Brain microvascular endothelial cell (primary cell): ENCODE data around the gene TOPORS.
"Not testable (repeated sequence)": the region's sequence is repeated elsewhere in the genome, so short reads cannot be mapped to it uniquely, and the experiment has no call there.

Source experiments
- DNase-seq: peaks from one replicate; pipeline ENCODE4 v3.0.0-alpha.2; 2020
- H3K27ac ChIP-seq: fragments of 250-450 bp; sonication (Bioruptor Pico); 2 replicates; pipeline ENCODE4 v1.5.1; 2020; ENCODE audit warnings: mild to moderate bottlenecking, moderate library complexity
- H3K27me3 ChIP-seq: fragments of 250-450 bp; sonication (Bioruptor Pico); replicated peaks from 2 replicates; pipeline ENCODE4 v1.5.1; 2020; ENCODE audit warnings: mild to moderate bottlenecking
- H3K36me3 ChIP-seq: fragments of 250-450 bp; sonication (Bioruptor Pico); replicated peaks from 2 replicates; pipeline ENCODE4 v1.5.1; 2020; ENCODE audit warnings: mild to moderate bottlenecking
- H3K4me3 ChIP-seq: 2 replicates; pipeline ENCODE4 v1.5.1; 2011; ENCODE audit warnings: low read depth, mild to moderate bottlenecking, control low read depth, low read length, moderate library complexity
- CTCF ChIP-seq: IDR thresholded peaks from 2 replicates; pipeline ENCODE4 v1.5.1; 2011; ENCODE audit warnings: low read depth, mild to moderate bottlenecking, moderate library complexity, low read length, control low read depth, inconsistent platforms; ENCODE audit errors: missing control alignments
- in situ Hi-C: cut with HindIII; loops from 2 replicates; pipeline ENCODE4 v1.10.0; 2017; ENCODE audit warnings: low sequenced_read_pairs, low pct_ligation_motif_present

TOPORS gene

GRCh38 chr9:32550150-32550561 is 2.2 kb downstream of the TOPORS start:
- Histone ChIP-seq H3K4me3 (peak overlapping the region; percentile 85), H3K27me3 (no peaks in the 10 kb centered on the region), H3K27ac (peak overlapping the region; percentile 90), H3K36me3 (no peaks in the 10 kb centered on the region)
- TF ChIP-seq CTCF, result peak; percentile 47
- peak; percentile 32 for DNase-seq
- in situ Hi-C loops, result loop anchor here (25.0 kb wide), 1 partner anchor 437 kb away; no protein-coding TSS in a partner anchor

GRCh38 chr9:32548213-32548612 is 4.2 kb downstream of the TOPORS start:
- in situ Hi-C loops, DNase-seq: not testable (repeated sequence)

GRCh38 chr9:32545884-32546283 is 6.5 kb downstream of the TOPORS start:
- DNase-seq, result no peak
- peaks cover 16% of the 10 kb centered on the region for H3K36me3 ChIP-seq
- H3K27me3 ChIP-seq, result no peaks in the 10 kb centered on the region
- in situ Hi-C loops, result no loop called here
- H3K4me3 ChIP-seq, result no peak overlapping the region
- H3K27ac ChIP-seq, result no peak overlapping the region
- no peak for TF ChIP-seq CTCF

More at GRCh38 chr9:32548213-32548612, 4.2 kb downstream of the TOPORS start:
- not testable (repeated sequence) for H3K36me3 ChIP-seq, H3K27me3 ChIP-seq, H3K4me3 ChIP-seq, H3K27ac ChIP-seq

- no peak for DNase-seq
- H3K27me3 ChIP-seq, result no peaks in the 10 kb centered on the region
- no peak overlapping the region for H3K27ac ChIP-seq
- H3K36me3 ChIP-seq, result peaks cover 19% of the 10 kb centered on the region
- in situ Hi-C loops, result no loop called here
- no peak for TF ChIP-seq CTCF
- H3K4me3 ChIP-seq, result no peak overlapping the region
Observed at GRCh38 chr9:32543047-32543446, 9.3 kb downstream of the TOPORS start.

GRCh38 chr9:32533816-32534215 is 18.6 kb downstream of the TOPORS start:
- Histone ChIP-seq H3K27me3 (no peaks in the 10 kb centered on the region), H3K4me3 (no peak overlapping the region), H3K27ac (no peak overlapping the region), H3K36me3 (peaks cover 2% of the 10 kb centered on the region)
- TF ChIP-seq CTCF, result no peak
- in situ Hi-C loops, result no loop called here
- DNase-seq, result no peak

- H3K36me3 ChIP-seq, result peaks cover 2% of the 10 kb centered on the region
- in situ Hi-C loops, result no loop called here
- no peak for DNase-seq
- TF ChIP-seq CTCF, result no peak
- no peak overlapping the region for H3K4me3 ChIP-seq
- H3K27me3 ChIP-seq, result no peaks in the 10 kb centered on the region
- no peak overlapping the region for H3K27ac ChIP-seq
Observed at GRCh38 chr9:32533336-32533735, 19.1 kb downstream of the TOPORS start.
